ENCODE data around the gene MAGI3.
"Not testable (repeated sequence)": the region's sequence is repeated elsewhere in the genome, so short reads cannot be mapped to it uniquely, and the experiment has no call there.

The MAGI3 gene

GRCh38 chr1:113490384-113490783, 100.1 kb downstream of the MAGI3 start:
- no peak for DNase-seq (ENCODE audit: low read depth)
- no peak overlapping the region for H3K4me3 ChIP-seq (ENCODE audit: low read depth, low read length)
- TF ChIP-seq CTCF (conservative IDR thresholded peaks at IDR 0.05; ENCODE audit: low read depth, low read length), result no peak

- TF ChIP-seq CTCF (conservative IDR thresholded peaks at IDR 0.05; ENCODE audit: low read depth, low read length), result no peak
- DNase-seq (ENCODE audit: low read depth), result no peak
- no peak overlapping the region for H3K4me3 ChIP-seq (ENCODE audit: low read depth, low read length)
Measured at GRCh38 chr1:113493533-113493932, 103.2 kb downstream of the MAGI3 start.

- H3K4me3 ChIP-seq (ENCODE audit: low read depth, low read length), result no peak overlapping the region
- no peak for DNase-seq (ENCODE audit: low read depth)
- no peak for TF ChIP-seq CTCF (conservative IDR thresholded peaks at IDR 0.05; ENCODE audit: low read depth, low read length)
Measured at GRCh38 chr1:113505357-113505756, 115.0 kb downstream of the MAGI3 start.

GRCh38 chr1:113507552-113508214, 117.4 kb downstream of the MAGI3 start:
- no peak for TF ChIP-seq CTCF (conservative IDR thresholded peaks at IDR 0.05; ENCODE audit: low read depth, low read length)

GRCh38 chr1:113508364-113509164, 118.2 kb downstream of the MAGI3 start:
- no peak overlapping the region for H3K4me3 ChIP-seq (ENCODE audit: low read depth, low read length)
- TF ChIP-seq CTCF (conservative IDR thresholded peaks at IDR 0.05; ENCODE audit: low read depth, low read length), result no peak
- no peak for DNase-seq (ENCODE audit: low read depth)

More at GRCh38 chr1:113507552-113508214, 117.4 kb downstream of the MAGI3 start:
- no peak overlapping the region for H3K4me3 ChIP-seq (ENCODE audit: low read depth, low read length)
- DNase-seq (ENCODE audit: low read depth), result no peak

- not testable (repeated sequence) for H3K4me3 ChIP-seq (ENCODE audit: low read depth, low read length)
Measured at GRCh38 chr1:113509766-113510165, 119.5 kb downstream of the MAGI3 start.

GRCh38 chr1:113511269-113511668, 121.0 kb downstream of the MAGI3 start:
- no peak for TF ChIP-seq CTCF (conservative IDR thresholded peaks at IDR 0.05; ENCODE audit: low read depth, low read length)
- no peak for DNase-seq (ENCODE audit: low read depth)
- no peak overlapping the region for H3K4me3 ChIP-seq (ENCODE audit: low read depth, low read length)

More at GRCh38 chr1:113509766-113510165, 119.5 kb downstream of the MAGI3 start:
- not testable (repeated sequence) for DNase-seq (ENCODE audit: low read depth)
